Neural progenitor cell (in vitro differentiated cells): ENCODE results near the gene TDP2. TPM values are rescaled to one million over a fixed set of nuclear protein-coding genes. Genes with fewer than 3 reads are reported as not detected.

Experiments
- DNase-seq: peaks from one replicate; pipeline ENCODE4 v3.0.0-alpha.2; 2016; ENCODE audit warnings: low spot score
- H2AFZ ChIP-seq: fragments of 200-600 bp; sonication (generic); replicated peaks from 2 replicates; pipeline ENCODE4 v1.6.1; 2016; ENCODE audit warnings: antibody characterized with exemption
- H3F3A ChIP-seq: fragments of 200-600 bp; sonication (generic); 2 replicates; pipeline ENCODE4 v1.6.1; 2016; ENCODE audit warnings: antibody characterized with exemption, low read depth
- H3K27ac ChIP-seq: fragments of 200-600 bp; sonication (generic); 2 replicates; pipeline ENCODE4 v1.5.1; 2016; ENCODE audit warnings: mild to moderate bottlenecking
- H3K27me3 ChIP-seq: fragments of 200-600 bp; sonication (generic); 2 replicates; pipeline ENCODE4 v1.6.1; 2016; ENCODE audit warnings: mild to moderate bottlenecking, moderate library complexity
- H3K36me3 ChIP-seq: fragments of 200-600 bp; sonication (generic); 2 replicates; pipeline ENCODE4 v1.5.1; 2016
- H3K4me1 ChIP-seq: fragments of 200-600 bp; sonication (generic); 2 replicates; pipeline ENCODE4 v1.6.1; 2016; ENCODE audit warnings: mixed run types
- H3K4me2 ChIP-seq: fragments of 200-600 bp; sonication (generic); 2 replicates; pipeline ENCODE4 v1.6.1; 2016
- H3K4me3 ChIP-seq: fragments of 200-600 bp; sonication (generic); 2 replicates; pipeline ENCODE4 v1.5.1; 2016
- H3K79me2 ChIP-seq: fragments of 200-600 bp; sonication (generic); 2 replicates; pipeline ENCODE4 v1.6.1; 2016; ENCODE audit warnings: low read depth
- H3K9ac ChIP-seq: fragments of 200-600 bp; sonication (generic); 2 replicates; pipeline ENCODE4 v1.6.1; 2016
- H3K9me3 ChIP-seq: fragments of 200-600 bp; sonication (generic); 2 replicates; pipeline ENCODE4 v1.5.1; 2016; ENCODE audit warnings: low read depth
- H4K20me1 ChIP-seq: fragments of 200-600 bp; sonication (generic); 2 replicates; pipeline ENCODE4 v1.6.1; 2016; ENCODE audit warnings: low read depth
- H3K27ac Mint-ChIP-seq: 3 replicates; pipeline ENCODE4 v1.8.0; 2021; ENCODE audit warnings: mixed read lengths
- H3K27me3 Mint-ChIP-seq: 2 replicates; pipeline ENCODE4 v1.8.0; 2022; ENCODE audit warnings: low read depth, mild to moderate bottlenecking, inconsistent platforms, moderate library complexity, mixed read lengths; ENCODE audit not compliant: insufficient read depth
- H3K36me3 Mint-ChIP-seq: 3 replicates; pipeline ENCODE4 v1.8.0; 2021; ENCODE audit warnings: mixed read lengths
- H3K4me1 Mint-ChIP-seq: 3 replicates; pipeline ENCODE4 v1.8.0; 2021; ENCODE audit warnings: mixed read lengths
- H3K4me3 Mint-ChIP-seq: 3 replicates; pipeline ENCODE4 v1.8.0; 2021; ENCODE audit warnings: mild to moderate bottlenecking, moderate library complexity, mixed read lengths
- H3K9me3 Mint-ChIP-seq: 3 replicates; pipeline ENCODE4 v1.8.0; 2020; ENCODE audit warnings: mixed read lengths
- EZH2 ChIP-seq: fragments of 200-600 bp; sonication (generic); IDR thresholded peaks from 2 replicates; pipeline ENCODE4 v1.6.1; 2017; ENCODE audit warnings: antibody characterized with exemption, mild to moderate bottlenecking, moderate library complexity
- EZH2phosphoT487 ChIP-seq: fragments of 200-600 bp; sonication (generic); IDR thresholded peaks from 2 replicates; pipeline ENCODE4 v1.6.1; 2017; ENCODE audit warnings: antibody characterized with exemption
- total RNA-seq: library from RNA; depleted of rRNA; stranded (reverse); fragments of >200 nt; gene quantifications from 2 replicates; pipeline ENCODE4 v1.2.3, GENCODE V29; 2015; ENCODE audit warnings: low replicate concordance
- TF ChIP-seq, protein P1 (sequence below): fragments of 200-600 bp; sonication (generic); IDR thresholded peaks from 2 replicates; pipeline ENCODE4 v1.5.1; 2017; ENCODE audit warnings: antibody characterized with exemption, mild to moderate bottlenecking

TDP2 gene
- total RNA-seq, 1 donor from 2014 or later, result 49.9 TPM

DNA sequence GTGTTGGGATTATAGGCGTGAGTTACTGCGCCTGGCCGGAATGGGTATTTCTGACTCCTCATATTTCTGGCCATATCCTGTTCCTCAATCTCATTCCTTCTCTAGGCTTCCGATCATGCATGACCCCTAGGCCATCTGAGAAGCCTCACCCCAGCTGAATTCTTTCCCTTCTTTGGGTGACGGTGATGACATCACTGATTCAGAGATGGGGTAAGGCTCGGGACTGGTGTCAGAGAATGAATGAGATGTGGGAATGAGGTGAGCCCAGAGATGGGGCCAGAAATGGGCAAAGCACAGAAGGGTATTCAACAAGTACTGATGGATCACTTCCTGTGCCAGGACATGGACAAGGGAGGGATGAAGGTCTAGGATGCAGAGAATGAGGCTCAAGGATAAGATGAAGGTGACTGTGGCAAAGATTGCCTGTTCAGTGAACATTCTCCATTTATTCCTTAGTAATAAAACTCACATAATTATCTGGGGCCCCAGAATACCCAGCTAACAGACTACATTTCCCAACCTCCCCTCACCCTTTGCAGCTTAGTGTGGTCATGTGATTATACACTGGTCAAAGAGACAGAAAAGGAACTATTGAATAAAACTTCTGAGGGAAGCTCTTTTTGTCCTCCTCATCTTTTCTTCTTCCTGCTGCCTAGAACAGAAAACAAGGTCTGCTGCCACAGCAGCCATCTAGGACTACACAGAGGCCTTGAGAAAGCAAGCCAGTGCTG is 60.3 kb downstream of the TDP2 start:
- no peaks in the 10 kb centered on the region for H3K4me1 ChIP-seq
- peak overlapping the region; percentile 98 for H2AFZ ChIP-seq
- H3K36me3 Mint-ChIP-seq, result peaks cover 1% of the 10 kb centered on the region
- peaks cover 2% of the 10 kb centered on the region for H3K9me3 Mint-ChIP-seq
- H3K9me3 ChIP-seq, result no peaks in the 10 kb centered on the region
- no peaks in the 10 kb centered on the region for H4K20me1 ChIP-seq
- DNase-seq, result no peak
- H3K36me3 ChIP-seq, result no peaks in the 10 kb centered on the region
- H3K9ac ChIP-seq, result no peak overlapping the region
- H3K27me3 ChIP-seq, result no peaks in the 10 kb centered on the region
- no peak overlapping the region for H3K27ac ChIP-seq
- peaks cover under 1% of the 10 kb centered on the region for H3F3A ChIP-seq
- H3K4me3 Mint-ChIP-seq, result no peak overlapping the region
- H3K4me1 Mint-ChIP-seq, result no peaks in the 10 kb centered on the region
- no peaks in the 10 kb centered on the region for H3K79me2 ChIP-seq
- H3K4me2 ChIP-seq, result no peak overlapping the region
- TF ChIP-seq EZH2 (no peak), EZH2phosphoT487 (no peak)
- TF ChIP-seq, protein P1, sequence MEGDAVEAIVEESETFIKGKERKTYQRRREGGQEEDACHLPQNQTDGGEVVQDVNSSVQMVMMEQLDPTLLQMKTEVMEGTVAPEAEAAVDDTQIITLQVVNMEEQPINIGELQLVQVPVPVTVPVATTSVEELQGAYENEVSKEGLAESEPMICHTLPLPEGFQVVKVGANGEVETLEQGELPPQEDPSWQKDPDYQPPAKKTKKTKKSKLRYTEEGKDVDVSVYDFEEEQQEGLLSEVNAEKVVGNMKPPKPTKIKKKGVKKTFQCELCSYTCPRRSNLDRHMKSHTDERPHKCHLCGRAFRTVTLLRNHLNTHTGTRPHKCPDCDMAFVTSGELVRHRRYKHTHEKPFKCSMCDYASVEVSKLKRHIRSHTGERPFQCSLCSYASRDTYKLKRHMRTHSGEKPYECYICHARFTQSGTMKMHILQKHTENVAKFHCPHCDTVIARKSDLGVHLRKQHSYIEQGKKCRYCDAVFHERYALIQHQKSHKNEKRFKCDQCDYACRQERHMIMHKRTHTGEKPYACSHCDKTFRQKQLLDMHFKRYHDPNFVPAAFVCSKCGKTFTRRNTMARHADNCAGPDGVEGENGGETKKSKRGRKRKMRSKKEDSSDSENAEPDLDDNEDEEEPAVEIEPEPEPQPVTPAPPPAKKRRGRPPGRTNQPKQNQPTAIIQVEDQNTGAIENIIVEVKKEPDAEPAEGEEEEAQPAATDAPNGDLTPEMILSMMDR, result no peak
- no peaks in the 10 kb centered on the region for H3K27me3 Mint-ChIP-seq
- H3K27ac Mint-ChIP-seq, result no peak overlapping the region
- no peak overlapping the region for H3K4me3 ChIP-seq

DNA sequence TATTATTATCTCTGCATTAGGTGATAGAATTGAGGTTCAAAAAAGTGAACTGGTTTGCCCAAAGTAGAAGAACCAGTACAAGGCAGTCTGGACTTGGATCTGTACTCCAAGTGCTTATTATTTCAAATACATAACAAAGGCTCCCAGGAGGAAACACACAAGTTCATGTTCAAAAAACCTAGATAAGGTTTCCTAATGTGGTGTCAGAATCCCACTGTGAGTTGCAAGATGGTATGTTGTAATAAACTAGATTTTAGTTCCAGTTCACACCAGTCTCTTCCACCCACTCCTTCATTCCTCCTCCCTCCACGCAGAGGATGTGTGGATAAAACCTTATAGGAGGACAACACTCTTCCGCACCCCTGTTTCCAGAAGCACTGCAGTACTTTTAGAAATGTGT is 63.5 kb downstream of the TDP2 start:
- Mint-ChIP-seq H3K27ac (no peak overlapping the region), H3K4me3 (no peak overlapping the region), H3K36me3 (no peaks in the 10 kb centered on the region), H3K4me1 (no peaks in the 10 kb centered on the region), H3K9me3 (no peaks in the 10 kb centered on the region), H3K27me3 (peaks cover 5% of the 10 kb centered on the region)
- Histone ChIP-seq H3K27me3 (no peaks in the 10 kb centered on the region), H3K9me3 (no peaks in the 10 kb centered on the region), H3K4me2 (no peak overlapping the region), H2AFZ (no peak overlapping the region), H4K20me1 (no peaks in the 10 kb centered on the region), H3K9ac (no peak overlapping the region), H3K4me1 (no peaks in the 10 kb centered on the region), H3K79me2 (no peaks in the 10 kb centered on the region), H3K27ac (no peak overlapping the region), H3K4me3 (no peak overlapping the region), H3F3A (peaks cover 5% of the 10 kb centered on the region), H3K36me3 (no peaks in the 10 kb centered on the region)
- no peak for TF ChIP-seq EZH2phosphoT487
- TF ChIP-seq, protein P1, result no peak
- no peak for TF ChIP-seq EZH2
- DNase-seq, result no peak

DNA sequence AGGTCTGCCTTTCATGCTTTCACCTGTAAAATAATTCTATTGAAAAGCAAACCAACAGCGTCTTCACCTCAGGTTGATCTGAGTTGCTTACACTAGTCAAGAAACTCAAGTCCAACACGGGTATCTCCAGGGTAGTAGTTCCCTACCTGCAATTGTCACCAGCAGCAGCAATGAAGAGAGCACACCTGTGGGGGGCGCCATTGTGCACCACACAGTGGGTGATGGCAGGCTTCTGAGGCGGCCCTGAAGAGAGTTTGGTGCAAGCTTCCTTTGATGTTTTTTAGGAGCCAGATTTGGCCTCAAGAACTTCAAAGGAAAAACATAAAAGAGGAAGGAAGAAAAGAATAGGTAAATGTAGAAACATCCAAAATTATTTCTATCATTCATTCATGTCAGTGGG is 65.8 kb downstream of the TDP2 start:
- H3K9ac ChIP-seq, result no peak overlapping the region
- H3K9me3 ChIP-seq, result no peaks in the 10 kb centered on the region
- no peak overlapping the region for H2AFZ ChIP-seq
- H3K27ac ChIP-seq, result no peak overlapping the region
- no peak overlapping the region for H3K4me2 ChIP-seq
- H3K4me1 Mint-ChIP-seq, result no peaks in the 10 kb centered on the region
- no peaks in the 10 kb centered on the region for H3K79me2 ChIP-seq
- H3F3A ChIP-seq, result peaks cover 5% of the 10 kb centered on the region
- no peaks in the 10 kb centered on the region for H3K36me3 Mint-ChIP-seq
- no peaks in the 10 kb centered on the region for H3K36me3 ChIP-seq
- no peak overlapping the region for H3K27ac Mint-ChIP-seq
- no peak overlapping the region for H3K4me3 ChIP-seq
- no peaks in the 10 kb centered on the region for H4K20me1 ChIP-seq
- H3K9me3 Mint-ChIP-seq, result no peaks in the 10 kb centered on the region
- H3K27me3 ChIP-seq, result no peaks in the 10 kb centered on the region
- TF ChIP-seq, protein P1, result peak; percentile 49
- TF ChIP-seq EZH2phosphoT487, result no peak
- no peak for TF ChIP-seq EZH2
- H3K4me3 Mint-ChIP-seq, result no peak overlapping the region
- peaks cover 7% of the 10 kb centered on the region for H3K27me3 Mint-ChIP-seq
- DNase-seq, result peak; percentile 19
- H3K4me1 ChIP-seq, result no peaks in the 10 kb centered on the region

Other genes starting within 250 kb of the TDP2 start
- 4.2 and 8.3 TPM in 2 replicates for gene GPLD1, start 177.3 kb downstream of the TDP2 start, total RNA-seq
- 3.5 and 10.8 TPM in 2 replicates for gene ALDH5A1, start 171.9 kb downstream of the TDP2 start, total RNA-seq
- gene KIAA0319, start 20.7 kb downstream of the TDP2 start, total RNA-seq, result 0.12 and 0.34 TPM in 2 replicates
- 9.6 and 12.0 TPM in 2 replicates for gene ACOT13, start 178 bp upstream of the TDP2 start, total RNA-seq
- gene C6orf62, start 52.3 kb upstream of the TDP2 start, total RNA-seq, result 71.5 and 82.3 TPM in 2 replicates
- gene GMNN, start 108.0 kb upstream of the TDP2 start, total RNA-seq, result 69.1 and 98.5 TPM in 2 replicates
- gene ARMH2, start 132.0 kb upstream of the TDP2 start, total RNA-seq, result not detected in 2 replicates